GM18907 (cell line): ENCODE results near the gene GCNT3.

Experiments used
- ATAC-seq: cut with Tn5 transposase; IDR thresholded peaks from one replicate; pipeline ENCODE4 v1.9.1; 2021; ENCODE audit warnings: mild to moderate bottlenecking, moderate library complexity; ENCODE audit not compliant: unreplicated experiment

Gene GCNT3, protein sequence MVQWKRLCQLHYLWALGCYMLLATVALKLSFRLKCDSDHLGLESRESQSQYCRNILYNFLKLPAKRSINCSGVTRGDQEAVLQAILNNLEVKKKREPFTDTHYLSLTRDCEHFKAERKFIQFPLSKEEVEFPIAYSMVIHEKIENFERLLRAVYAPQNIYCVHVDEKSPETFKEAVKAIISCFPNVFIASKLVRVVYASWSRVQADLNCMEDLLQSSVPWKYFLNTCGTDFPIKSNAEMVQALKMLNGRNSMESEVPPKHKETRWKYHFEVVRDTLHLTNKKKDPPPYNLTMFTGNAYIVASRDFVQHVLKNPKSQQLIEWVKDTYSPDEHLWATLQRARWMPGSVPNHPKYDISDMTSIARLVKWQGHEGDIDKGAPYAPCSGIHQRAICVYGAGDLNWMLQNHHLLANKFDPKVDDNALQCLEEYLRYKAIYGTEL

DNA sequence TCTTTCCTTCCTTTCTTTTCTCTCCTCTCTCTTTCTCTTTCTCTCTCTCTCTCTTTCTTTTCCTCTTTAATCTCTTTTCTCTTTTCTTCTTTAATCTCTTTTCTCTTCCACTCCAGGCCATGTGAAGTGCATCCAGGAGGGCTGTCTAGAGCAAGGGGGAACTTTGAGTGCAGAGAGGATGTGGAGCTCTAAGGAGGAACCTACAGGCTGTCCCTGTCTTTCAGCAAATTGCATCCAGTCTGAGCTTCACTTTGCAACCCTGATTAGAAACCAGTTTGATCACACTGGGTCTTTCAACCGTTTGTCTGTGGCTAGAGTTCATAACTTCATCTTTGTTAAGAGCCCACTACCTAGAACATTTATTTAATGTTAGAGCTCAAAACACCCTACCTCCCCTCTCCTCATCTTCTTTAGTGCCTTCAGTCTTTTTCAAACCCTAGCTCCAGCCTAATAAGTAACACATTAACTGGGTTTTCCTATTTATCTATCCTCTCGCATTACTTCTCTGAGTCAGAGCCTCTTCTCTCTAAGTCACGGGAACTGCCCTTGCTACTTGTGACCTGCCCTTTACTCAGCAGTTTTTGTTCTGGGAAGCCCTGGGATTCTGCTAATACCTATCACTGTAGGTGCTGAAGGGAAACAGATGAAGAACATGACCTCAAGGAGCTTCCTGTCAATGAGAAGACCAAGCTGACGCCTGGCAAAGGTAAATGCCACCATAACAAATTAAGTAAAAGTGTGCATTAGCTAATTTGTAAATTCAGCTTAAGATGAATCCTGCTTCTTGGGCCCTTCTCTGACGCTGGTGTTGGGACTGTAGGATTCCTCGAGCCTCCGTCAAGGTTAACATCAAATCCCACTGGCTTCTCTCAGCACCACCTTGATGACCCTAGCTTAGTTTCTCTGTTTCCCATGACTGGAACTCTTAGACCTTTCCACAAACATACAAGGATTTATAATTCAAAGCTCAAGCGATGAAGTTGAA is at the start of gene GCNT3:
GCNT3 (plus strand) TSS at position 508 of the 985 bp plus-strand sequence. CDS start 6,456 bp downstream, outside the sequence.
- peak; percentile 57 for ATAC-seq

DNA sequence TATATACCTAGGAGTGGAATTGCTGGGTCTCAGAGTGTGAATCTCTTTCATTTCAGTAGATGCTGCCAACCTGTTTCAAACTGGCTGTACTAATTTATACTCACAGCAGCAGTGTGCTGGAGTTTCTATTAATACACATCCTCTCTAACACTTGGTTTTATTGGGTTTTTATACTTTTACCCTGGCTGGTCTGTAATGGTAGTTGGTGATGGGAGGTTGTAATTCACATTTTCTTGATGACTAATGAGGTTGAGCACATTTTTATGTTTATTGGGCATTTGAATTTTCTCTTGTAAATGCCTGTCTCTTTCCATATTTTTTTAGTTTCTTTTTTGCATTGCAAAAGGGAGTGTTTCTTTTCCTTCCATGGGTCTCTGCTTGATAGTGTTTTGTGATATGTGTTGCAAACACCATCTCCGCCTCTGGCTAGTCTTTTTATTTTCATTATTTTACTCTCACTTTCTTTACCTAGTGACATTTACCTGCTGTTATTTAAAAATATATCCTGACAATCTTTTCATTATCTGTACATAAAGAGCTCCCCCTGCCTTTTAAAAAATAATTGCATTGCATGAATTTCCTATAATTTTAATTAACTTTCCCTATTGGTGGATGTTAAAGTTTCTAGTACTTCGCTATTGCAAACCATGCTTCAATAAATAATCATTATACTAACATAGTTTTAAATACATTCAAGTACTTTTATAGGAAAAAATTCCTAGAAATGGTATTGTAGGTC is 49.0 kb upstream of the GCNT3 start:
- ATAC-seq: no peak

DNA sequence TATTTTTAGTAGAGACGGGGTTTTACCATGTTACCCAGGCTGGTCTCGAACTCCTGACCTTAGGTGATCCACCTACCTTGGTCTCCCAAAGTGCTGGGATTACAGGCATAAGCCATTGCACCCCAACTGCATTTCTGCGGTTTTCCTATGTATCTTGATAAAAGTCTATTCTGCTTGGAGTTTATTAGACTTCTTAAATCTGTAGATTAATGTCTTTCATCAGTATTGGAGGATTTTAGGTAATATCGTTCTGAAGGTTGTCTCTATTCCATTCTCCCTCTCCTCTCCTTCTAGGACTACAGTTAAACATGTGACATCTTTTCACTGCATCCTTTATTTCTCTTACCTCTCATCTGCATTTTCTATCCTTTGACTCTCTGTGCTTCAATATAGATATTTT is 46.3 kb upstream of the GCNT3 start:
- ATAC-seq: no peak

DNA sequence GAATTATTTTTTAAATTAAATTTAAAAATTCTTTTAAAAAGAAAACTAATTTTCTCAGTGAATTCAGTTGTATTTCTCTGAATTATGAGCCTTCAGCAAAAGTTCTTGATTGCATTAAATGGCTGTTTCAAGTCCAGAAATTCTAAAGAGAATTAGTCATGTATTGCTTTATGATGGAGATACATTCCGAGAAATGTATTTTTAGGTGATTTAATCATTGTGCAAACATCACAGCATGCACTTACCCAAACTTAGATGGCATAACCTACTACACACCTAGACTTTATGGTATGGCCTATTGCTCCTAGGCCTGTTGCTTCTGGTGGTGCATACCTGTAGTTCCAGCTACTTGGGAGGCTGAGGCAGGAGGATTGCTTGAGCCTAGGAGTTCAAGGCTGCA is 44.3 kb upstream of the GCNT3 start:
- no peak for ATAC-seq

DNA sequence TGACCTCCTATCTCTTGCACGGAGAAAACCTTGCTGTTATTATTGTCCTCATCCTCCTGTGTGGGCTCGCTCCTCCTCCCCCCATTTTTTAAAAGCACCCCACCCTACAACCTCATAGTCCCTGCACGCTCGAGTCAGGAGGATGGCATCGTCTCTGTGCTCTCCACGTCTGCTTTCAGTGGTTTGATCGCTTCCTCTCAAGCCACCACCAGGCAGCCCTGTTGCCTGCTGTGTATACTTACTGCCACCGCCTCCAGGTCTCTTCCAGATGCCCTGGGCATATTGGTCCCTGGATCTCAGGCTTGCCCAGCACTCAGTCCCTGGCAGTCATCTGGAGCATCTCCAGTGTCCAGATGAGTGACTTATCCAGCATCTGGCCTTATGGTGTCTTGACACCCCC is 42.1 kb upstream of the GCNT3 start:
- ATAC-seq: no peak

DNA sequence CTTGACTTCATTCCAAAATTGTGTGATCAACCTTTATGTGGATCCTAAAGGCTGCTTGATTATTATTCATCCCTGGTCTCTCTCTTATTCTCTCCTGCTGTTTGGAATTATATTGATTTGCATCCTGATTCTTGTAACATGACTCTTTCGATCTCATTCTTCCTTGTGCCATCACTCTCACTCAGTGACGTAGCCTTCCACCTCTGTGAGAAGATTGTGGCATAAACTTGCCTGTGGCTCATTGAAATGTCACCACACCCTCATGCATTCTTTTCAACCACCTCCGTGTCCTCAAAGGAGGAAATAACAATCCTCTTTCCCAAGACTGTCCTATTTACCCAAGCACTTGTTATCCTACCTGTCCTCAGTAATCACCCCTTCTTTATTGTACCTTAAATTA is 41.3 kb upstream of the GCNT3 start:
- no peak for ATAC-seq

DNA sequence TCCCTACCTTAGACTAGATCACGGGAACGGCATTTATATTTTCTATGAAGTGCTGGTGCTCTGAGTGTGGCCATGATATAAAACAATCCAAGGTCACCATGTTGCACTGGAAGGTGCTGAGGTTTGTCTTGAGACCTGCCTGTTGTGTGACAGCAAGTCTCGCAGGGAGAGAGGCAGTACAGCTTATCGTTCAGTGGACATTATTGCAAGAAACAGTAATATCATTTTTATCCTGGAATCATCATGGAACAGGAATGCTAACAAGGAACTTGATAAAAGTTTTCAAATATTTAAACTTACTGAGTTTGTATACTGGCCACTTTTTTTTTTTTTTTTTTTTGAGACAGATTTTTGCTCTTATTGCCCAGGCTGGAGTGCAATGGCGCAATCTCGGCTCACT is 40.0 kb upstream of the GCNT3 start:
- no peak for ATAC-seq

DNA sequence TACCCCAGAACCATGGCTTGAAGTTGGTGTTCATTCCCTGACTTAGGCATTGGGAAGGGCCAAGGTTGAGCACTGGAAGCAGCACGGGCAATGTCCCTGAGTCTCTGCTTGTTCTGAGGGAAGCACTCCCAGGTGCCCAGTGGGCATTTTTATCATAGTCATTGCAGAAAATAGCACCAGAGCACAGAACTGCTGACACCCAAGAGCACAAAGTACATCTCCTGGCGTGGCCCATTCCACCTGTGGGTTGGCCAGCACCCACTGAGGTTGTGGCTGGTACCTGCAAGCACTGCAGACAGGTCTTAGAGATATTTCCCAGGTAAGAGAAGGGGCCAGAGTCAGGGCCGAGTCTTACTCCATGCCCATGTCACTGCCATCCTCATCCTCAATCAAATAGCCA is 28.5 kb upstream of the GCNT3 start:
- no peak for ATAC-seq

DNA sequence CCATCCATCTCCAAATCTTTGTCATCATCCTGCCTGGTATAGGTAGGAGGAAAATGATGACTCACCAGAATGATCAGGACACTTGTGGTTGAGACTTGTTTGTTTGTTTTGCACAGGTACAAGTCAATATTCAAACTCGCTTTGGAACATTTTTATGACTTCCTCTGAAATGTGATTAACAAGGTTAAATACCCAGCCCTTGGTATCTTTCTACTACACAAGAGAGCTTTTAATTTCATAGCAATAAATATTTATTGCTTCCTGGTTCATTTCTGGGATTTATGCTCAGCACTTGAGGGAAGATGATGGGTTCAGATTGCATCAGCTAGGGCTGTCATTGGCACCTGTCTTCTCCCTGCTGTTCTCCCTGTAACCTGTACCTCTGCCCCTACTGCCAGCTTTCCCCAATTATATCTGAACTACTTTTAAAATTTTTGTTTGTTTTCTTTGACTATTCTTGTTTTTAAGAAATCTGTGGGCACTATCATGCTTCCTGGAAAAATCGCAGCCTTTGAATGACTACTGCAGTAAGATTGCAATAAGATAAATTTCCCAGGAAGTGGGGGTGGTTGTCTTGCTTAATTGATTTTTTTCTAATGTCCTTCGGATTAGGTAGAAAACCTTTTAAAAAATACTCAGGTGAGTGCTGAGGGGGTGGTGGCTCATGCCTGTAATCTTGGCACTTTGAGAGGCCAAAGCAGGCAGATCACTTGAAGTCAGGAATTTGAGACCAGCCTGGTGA is 24.3 kb upstream of the GCNT3 start:
- ATAC-seq: no peak

DNA sequence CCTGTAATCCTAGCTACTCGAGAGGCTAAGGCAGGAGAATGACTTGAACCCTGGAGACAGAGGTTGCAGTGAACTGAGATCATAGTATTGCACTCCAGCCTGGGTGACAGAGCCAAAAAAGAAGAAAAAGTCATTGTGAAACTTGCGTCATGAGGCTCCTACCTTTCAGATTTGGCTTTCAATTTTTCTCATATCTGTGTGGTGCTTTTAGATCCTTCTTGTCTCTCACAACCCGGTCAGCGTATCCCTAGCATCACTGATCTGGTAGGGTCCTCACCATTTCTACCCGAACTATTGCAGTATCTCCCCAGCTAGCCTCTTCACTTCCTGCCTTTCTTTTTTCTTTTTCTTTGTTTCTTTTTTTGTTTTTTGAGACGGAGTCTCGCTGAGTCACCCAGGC is 21.6 kb upstream of the GCNT3 start:
- ATAC-seq: no peak

DNA sequence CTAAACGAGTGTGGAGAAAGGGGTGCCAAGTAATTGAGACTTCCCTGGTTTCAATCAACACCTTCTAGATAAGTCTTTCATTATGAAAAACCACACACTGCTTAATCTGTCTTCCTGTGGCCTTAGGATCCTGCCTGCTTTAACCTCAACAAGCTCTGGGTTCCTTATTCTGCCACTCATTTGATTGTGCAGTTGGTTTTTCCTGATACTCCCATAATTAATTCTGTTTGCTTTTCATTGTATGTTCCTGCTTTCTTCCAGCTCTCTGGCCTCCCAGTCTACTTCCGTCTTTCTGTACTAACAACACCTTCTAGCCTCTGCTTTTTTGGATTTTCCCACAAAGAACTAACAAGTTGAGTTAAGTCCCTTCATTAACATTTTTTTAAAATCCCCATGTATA is 20.2 kb upstream of the GCNT3 start:
- no peak for ATAC-seq

DNA sequence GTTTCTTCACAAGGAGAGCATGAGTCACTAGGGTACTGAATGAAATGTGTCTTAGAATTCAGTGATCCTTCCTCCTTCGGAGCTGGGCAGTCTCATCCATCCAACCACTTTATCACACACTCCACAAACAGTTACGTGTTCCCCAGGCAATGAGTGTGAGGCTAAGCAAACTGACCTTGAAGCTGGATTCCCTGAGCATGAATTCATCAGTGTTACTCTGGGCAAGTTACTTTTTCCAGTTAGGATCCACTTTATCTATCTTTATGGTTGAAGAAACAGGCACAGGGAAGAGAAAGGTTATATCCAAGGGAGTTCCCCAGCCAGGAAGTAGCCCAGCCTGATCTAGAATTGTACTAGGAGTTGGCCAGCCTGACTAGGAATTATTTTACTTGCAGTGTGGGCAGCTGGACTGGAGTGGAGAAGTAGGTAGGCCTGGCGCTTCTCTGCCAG is 17.1 kb upstream of the GCNT3 start:
- no peak for ATAC-seq

DNA sequence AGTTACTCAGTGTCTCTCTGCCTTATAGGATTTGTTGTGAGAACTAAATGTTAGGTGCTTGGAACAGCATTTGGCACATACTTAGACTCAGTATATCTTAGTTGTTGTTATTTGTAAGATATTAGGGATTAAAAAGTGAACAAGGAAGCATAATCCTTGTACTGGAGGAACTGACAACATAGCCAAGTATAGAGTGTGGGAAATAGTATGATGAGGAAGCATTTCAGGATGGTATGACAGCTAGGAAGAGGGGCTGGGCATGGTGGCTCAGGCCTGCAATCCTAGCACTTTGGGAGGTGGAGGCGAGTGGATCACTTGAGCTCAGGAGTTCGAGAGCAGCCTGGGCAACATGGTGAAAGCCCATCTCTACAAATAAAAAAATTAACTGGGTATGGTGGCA is 16.6 kb upstream of the GCNT3 start:
- no peak for ATAC-seq

DNA sequence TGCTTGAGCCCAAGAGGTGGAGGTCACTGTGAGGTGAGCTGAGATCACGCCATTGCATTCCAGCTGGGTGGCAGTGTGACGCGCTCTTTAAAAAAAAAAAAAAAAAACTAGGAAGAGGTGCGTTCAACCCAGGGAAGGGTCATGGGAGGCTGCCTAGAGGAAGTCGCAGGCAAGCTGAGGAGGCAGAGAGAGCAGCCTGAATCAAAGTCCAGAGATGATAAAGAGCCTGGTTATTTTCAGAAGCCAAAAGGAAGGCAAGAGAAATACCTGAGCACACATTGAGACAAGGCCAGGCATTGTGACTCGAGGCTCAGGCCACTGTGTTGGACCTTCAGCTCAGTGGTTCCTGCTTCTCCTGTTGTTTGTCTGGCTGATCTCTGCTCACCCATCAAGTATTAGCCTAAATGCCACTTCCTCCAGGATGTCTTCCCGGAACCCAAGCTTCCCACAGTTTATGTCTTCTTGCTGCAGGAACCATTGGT is 16.1 kb upstream of the GCNT3 start:
- ATAC-seq: no peak

DNA sequence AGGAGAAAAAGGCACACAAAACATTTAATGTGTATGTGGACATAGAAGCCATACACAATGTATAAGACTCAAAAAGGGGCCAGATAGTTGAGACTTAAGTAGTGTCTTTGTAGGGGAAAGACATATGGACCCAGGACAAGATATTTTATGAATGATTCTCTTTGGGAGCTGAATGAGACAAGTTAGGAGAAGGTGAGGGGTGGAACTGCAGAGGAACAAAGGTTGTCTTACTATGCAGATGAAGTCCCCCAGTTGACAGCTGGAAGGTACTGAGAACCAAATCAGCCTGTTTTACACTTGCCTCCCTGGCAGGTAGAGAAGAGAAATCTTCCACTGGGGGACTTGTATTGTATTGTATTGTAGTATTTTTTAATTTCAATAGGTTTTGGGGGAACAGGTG is 14.9 kb upstream of the GCNT3 start:
- ATAC-seq: no peak

DNA sequence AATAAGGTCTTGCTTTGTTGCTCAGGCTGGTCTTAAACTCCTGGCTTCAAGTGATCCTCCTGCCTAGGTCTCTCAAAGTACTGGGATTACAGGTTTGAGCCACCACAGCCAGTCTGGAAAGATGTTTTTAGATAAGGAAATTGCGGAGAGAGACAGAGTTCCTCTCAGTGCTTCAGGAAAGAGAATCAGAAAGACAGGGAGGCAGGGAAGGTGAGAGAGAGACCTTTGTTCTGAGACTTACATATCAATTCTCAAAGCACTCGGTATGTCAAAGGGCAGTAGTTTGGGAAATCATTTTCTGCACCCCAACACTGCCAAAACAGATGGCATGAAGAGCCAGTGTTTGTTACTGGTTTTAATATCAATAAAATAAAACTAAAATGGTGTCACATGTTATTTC is 13.1 kb upstream of the GCNT3 start:
- no peak for ATAC-seq

DNA sequence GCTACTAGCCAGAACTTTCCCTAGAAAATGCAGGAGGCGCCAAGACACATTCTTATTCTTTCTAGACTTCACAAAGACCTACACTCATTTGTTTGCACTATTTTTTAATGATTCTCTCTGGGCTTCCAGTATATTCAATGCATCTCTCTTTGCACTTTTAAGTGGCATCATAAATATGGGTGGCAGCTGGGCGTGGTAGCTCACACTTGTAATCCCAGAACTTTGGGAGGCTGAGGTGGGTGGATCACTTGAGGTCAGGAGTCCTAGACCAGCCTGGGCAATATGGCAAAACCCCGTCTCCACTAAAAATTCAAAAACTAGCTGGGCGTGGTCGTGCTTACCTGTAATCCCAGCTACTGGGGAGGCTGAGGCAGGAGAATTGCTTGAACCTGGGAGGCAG is 5.6 kb upstream of the GCNT3 start:
- ATAC-seq: no peak

DNA sequence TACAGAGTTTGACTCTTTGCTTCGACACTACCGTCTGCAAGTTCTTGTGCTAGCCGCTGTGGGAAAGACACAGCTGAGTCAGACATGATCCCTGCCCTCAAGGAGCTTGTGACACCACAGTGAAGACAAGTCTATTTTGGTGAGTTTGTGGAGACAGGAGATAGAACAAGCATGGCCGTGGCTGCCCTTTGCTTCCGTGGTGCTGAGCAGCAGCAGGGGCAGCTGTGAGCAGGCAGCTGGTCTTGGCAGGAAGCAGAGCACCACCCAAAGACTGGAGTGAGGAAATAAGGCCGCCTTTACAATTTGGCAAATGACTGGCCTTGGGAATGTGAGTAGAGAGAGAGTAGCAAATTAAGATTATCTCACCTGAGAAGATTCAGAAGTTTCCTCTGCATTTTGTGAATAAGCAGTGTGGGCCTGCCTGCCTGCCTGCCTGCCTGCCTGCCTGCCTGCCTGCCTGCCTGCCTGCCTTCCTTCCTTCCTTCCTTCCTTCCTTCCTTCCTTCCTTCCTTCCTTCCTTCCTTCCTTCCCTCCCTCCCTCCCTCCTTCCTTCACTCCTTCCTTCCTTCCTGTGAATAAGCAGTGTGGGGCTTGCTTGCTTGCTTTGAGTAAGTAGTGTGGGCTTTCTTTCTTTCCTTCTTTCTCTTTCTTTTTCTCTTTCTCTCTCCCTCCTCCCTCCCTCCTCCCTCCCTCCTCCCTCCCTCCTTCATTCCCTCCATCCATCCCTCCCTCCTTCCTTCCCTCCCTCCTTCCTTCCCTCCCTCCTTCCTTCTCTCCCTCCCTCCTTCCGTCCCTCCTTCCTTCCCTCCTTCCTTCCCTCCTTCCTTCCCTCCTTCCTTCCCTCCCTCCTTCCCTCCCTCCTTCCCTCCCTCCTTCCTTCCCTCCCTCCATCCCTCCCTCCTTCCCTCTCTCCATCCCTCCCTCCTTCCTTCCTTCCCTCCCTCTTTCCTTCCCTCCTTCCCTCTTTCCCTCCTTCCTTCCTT is 1.6 kb upstream of the GCNT3 start:
- no peak for ATAC-seq

DNA sequence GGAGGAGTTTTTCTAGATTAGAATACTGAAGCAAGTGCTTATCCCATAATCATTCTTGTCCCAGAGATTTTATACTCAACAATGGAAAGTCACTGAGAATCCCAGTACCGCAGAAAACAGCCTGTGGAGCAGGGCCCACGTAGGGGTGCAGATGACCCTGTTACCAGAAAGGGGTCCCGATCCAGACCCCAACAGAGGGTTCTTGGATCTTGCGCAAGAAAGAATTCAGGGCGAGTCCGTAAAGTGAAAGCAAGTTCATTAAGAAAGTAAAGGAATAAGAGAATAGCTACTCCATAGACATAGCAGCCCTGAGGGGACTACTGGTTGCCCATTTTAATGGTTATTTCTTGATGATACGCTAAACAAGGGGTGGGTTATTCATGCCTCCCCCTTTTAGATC is 2.6 kb downstream of the GCNT3 start:
- ATAC-seq: no peak
